Suprapubic skin (tissue), 4 donors: ENCODE data around the gene JPH3.

Experiments used
- CTCF ChIP-seq, 2 donors: fragments of 200-600 bp in 1 of 2; fragments of 450-650 bp in 1 of 2; sonication (generic) in 1 of 2; IDR thresholded peaks; one replicate each; pipeline ENCODE4 v1.5.1; 2016 to 2019; ENCODE audit warnings: antibody characterized with exemption in 2 of 2, mild to moderate bottlenecking in 1 of 2, moderate library complexity in 1 of 2
- POLR2A ChIP-seq, 2 donors: fragments of 450-650 bp; IDR thresholded peaks; one replicate each; pipeline ENCODE4 v1.6.1; 2017; ENCODE audit warnings: antibody characterized with exemption in 2 of 2, mild to moderate bottlenecking in 2 of 2, moderate library complexity in 2 of 2
- POLR2AphosphoS5 ChIP-seq, 3 donors: sonication (generic); formaldehyde crosslinking; IDR thresholded peaks; one replicate each; pipeline ENCODE4 v1.6.1; 2017; ENCODE audit warnings: antibody characterized with exemption in 3 of 3

- TF ChIP-seq POLR2AphosphoS5 (IDR thresholded peaks at IDR 0.05) (no peak), CTCF (IDR thresholded peaks at IDR 0.05) (no peak), POLR2A (IDR thresholded peaks at IDR 0.05) (no peak)
These were observed 142.6 kb downstream of the JPH3 start for GRCh38 chr16:87744750-87745514.
